IMR-90 (cell line): ENCODE data around the gene KLHL29. TPM values are rescaled to one million over a fixed set of nuclear protein-coding genes. Genes with fewer than 3 reads are reported as not detected.
A peak's percentile ranks its signal among the peaks of the same experiment; 100 is the strongest.

ENCODE experiments used
- ATAC-seq: fragments of 200-7000 bp; cut with Tn5 transposase; 2 replicates; pipeline ENCODE4 v1.9.1; 2020; ENCODE audit warnings: low read depth, mild to moderate bottlenecking, moderate library complexity
- BruUV-seq: library from RNA; stranded (reverse); fragments of 400-500 nt; replicated peaks from 2 replicates; lab custom pipeline; 2021; lab: Mats Ljungman, UMichigan
- CTCF ChIA-PET: fragments of 300-600 bp; formaldehyde crosslinking; extraction: SDS; loops from one replicate; lab custom pipeline; 2021; ENCODE audit warnings: antibody characterized with exemption; lab: Yijun Ruan, JAX
- POLR2A ChIA-PET: fragments of 300-600 bp; sonication (Branson Sonifier 250); formaldehyde crosslinking; loops from one replicate; lab custom pipeline; 2022; ENCODE audit warnings: antibody characterized with exemption; ENCODE audit not compliant: unreplicated experiment; lab: Charles Lee
- DNase-seq: peaks from one replicate; pipeline ENCODE4 v3.0.0; 2013
- H2AFZ ChIP-seq: replicated peaks from 2 replicates; pipeline ENCODE3; 2013; ENCODE audit warnings: low read length, mild to moderate bottlenecking; ENCODE audit not compliant: poor library complexity
- H2AK5ac ChIP-seq: 2 replicates; pipeline ENCODE4 v1.6.1; 2013; ENCODE audit warnings: low read depth, low read length, inconsistent platforms
- H2AK9ac ChIP-seq: replicated peaks from 2 replicates; pipeline ENCODE3; 2013; ENCODE audit warnings: mild to moderate bottlenecking, low read depth, low read length, moderate library complexity; ENCODE audit not compliant: poor library complexity
- H2BK120ac ChIP-seq: 2 replicates; pipeline ENCODE4 v1.6.1; 2013; ENCODE audit warnings: low read depth, low read length, inconsistent platforms
- H2BK15ac ChIP-seq: 3 replicates; pipeline ENCODE4 v1.6.1; 2013; ENCODE audit warnings: low read depth, low read length, inconsistent platforms
- H2BK20ac ChIP-seq: 2 replicates; pipeline ENCODE4 v1.6.1; 2013; ENCODE audit warnings: low read depth, mild to moderate bottlenecking, inconsistent platforms, low read length, moderate library complexity
- H2BK5ac ChIP-seq: 2 replicates; pipeline ENCODE4 v1.6.1; 2013; ENCODE audit warnings: mild to moderate bottlenecking, low read depth, low read length, inconsistent platforms; ENCODE audit not compliant: poor library complexity, severe bottlenecking
- H3K14ac ChIP-seq: replicated peaks from 2 replicates; pipeline ENCODE4 v1.6.1; 2013; ENCODE audit warnings: low read depth, low read length, inconsistent platforms
- H3K18ac ChIP-seq: 2 replicates; pipeline ENCODE4 v1.6.1; 2013; ENCODE audit warnings: low read depth, low read length, control low read depth
- H3K23ac ChIP-seq: 2 replicates; pipeline ENCODE4 v1.6.1; 2013; ENCODE audit warnings: low read depth, low read length, inconsistent platforms
- H3K27ac ChIP-seq: 2 replicates; pipeline ENCODE4 v1.5.1; 2013; ENCODE audit warnings: mild to moderate bottlenecking, control low read depth, low read length; ENCODE audit not compliant: insufficient read depth
- H3K27me3 ChIP-seq: 2 replicates; pipeline ENCODE4 v1.6.1; 2013; ENCODE audit warnings: low read length; ENCODE audit not compliant: control insufficient read depth, insufficient read depth
- H3K36me3 ChIP-seq: 2 replicates; pipeline ENCODE4 v1.6.1; 2013; ENCODE audit warnings: low read length, mixed read lengths; ENCODE audit not compliant: control insufficient read depth, insufficient read depth
- H3K4ac ChIP-seq: 2 replicates; pipeline ENCODE4 v1.6.1; 2013; ENCODE audit warnings: low read depth, low read length, inconsistent platforms
- H3K4me1 ChIP-seq: 2 replicates; pipeline ENCODE4 v1.6.1; 2013; ENCODE audit warnings: low read length, mixed read lengths; ENCODE audit not compliant: control insufficient read depth, insufficient read depth
- H3K4me2 ChIP-seq: 2 replicates; pipeline ENCODE4 v1.6.1; 2013; ENCODE audit warnings: low read depth, mild to moderate bottlenecking, control low read depth, low read length, moderate library complexity
- H3K4me3 ChIP-seq: 2 replicates; pipeline ENCODE4 v1.5.1; 2013; ENCODE audit warnings: low read depth, mild to moderate bottlenecking, control low read depth, low read length, moderate library complexity; ENCODE audit not compliant: insufficient read depth
- H3K56ac ChIP-seq: 2 replicates; pipeline ENCODE4 v1.6.1; 2013; ENCODE audit warnings: low read length, inconsistent platforms; ENCODE audit not compliant: insufficient read depth; ENCODE audit errors: extremely low read depth
- H3K79me1 ChIP-seq, 2 experiments: 2 replicates each; pipeline ENCODE4 v1.6.1; 2013; ENCODE audit warnings: low read length in 2 of 2, inconsistent platforms in 1 of 2, low read depth in 1 of 2
- H3K9ac ChIP-seq: 2 replicates; pipeline ENCODE4 v1.6.1; 2013; ENCODE audit warnings: low read depth, low read length, control low read depth
- H3K9me1 ChIP-seq: 2 replicates; pipeline ENCODE4 v1.6.1; 2013; ENCODE audit warnings: low read length, inconsistent platforms; ENCODE audit not compliant: insufficient read depth
- H3K9me3 ChIP-seq: 2 replicates; pipeline ENCODE4 v1.6.1; 2013; ENCODE audit warnings: low read length; ENCODE audit not compliant: control insufficient read depth, insufficient read depth
- H4K20me1 ChIP-seq: 2 replicates; pipeline ENCODE4 v1.6.1; 2013; ENCODE audit warnings: low read length, inconsistent platforms; ENCODE audit not compliant: insufficient read depth
- H4K5ac ChIP-seq: 2 replicates; pipeline ENCODE4 v1.6.1; 2013; ENCODE audit warnings: mild to moderate bottlenecking, low read depth, low read length, control low read depth
- H4K8ac ChIP-seq, 2 experiments: 2 replicates each; pipeline ENCODE4 v1.6.1; 2013; ENCODE audit warnings: low read depth in 2 of 2, low read length in 2 of 2, control low read depth in 1 of 2, inconsistent platforms in 1 of 2
- H4K91ac ChIP-seq: 2 replicates; pipeline ENCODE4 v1.6.1; 2013; ENCODE audit warnings: low read depth, low read length, inconsistent platforms; ENCODE audit not compliant: insufficient read depth
- CHD1 ChIP-seq: IDR thresholded peaks from 2 replicates; pipeline ENCODE4 v1.6.1; 2012; ENCODE audit warnings: low read depth, low read length, improper control_type of control experiment
- MAFK ChIP-seq: IDR thresholded peaks from 2 replicates; pipeline ENCODE4 v1.6.1; 2012; ENCODE audit warnings: low read depth, low read length, improper control_type of control experiment
- MXI1 ChIP-seq: IDR thresholded peaks from 2 replicates; pipeline ENCODE4 v1.6.1; 2012; ENCODE audit warnings: low read depth, mild to moderate bottlenecking, low read length, moderate library complexity, borderline replicate concordance
- WGBS, 2 experiments: methylation state at CpG; one replicate each; pipeline versions ENCODE4 v1.1.5 to v1.1.7; 2013; ENCODE audit warnings: missing lambda C conversion rate in 2 of 2; ENCODE audit not compliant: insufficient read length in 1 of 2; ENCODE audit errors: extremely low coverage in 2 of 2; 5-methylcytosine and 5-hydroxymethylcytosine counted together
- dilution Hi-C: fragments of 300-500 bp; cut with HindIII; formaldehyde crosslinking; loops from one replicate; pipeline ENCODE4 v1.14.3; 2018; ENCODE audit warnings: low sequenced_read_pairs; ENCODE audit not compliant: unreplicated experiment
- in situ Hi-C: fragments of 300-500 bp; cut with MboI; formaldehyde crosslinking; loops from 3 replicates; pipeline ENCODE4 v1.14.3; 2019; ENCODE audit warnings: low sequenced_read_pairs, inconsistent platforms, mixed read lengths
- intact Hi-C: fragments of 100-400 bp; cut with micrococcal nuclease; formaldehyde crosslinking; loops from 2 replicates; pipeline ENCODE4 v1.10.0; 2022
- polyA plus RNA-seq, 3 experiments: library from polyadenylated mRNA; depleted of rRNA; stranded (reverse); fragments of >200 nt; gene quantifications; 2 replicates each; pipeline ENCODE4 v1.2.3, GENCODE V29; 2012; ENCODE audit warnings: low replicate concordance in 1 of 3
- total RNA-seq: library from RNA; depleted of rRNA; stranded (reverse); fragments of >200 nt; gene quantifications from 2 replicates; pipeline ENCODE4 v1.2.3, GENCODE V29; 2012

Gene KLHL29
- total and polyA plus RNA-seq, 2 of the 4 experiments (the other 2 are of a cell fraction) = 2.0 to 8.0 TPM

- Histone ChIP-seq H2BK120ac (no peak overlapping the region; the same call in 1 of the 2 replicates), H3K9me1 (peaks cover 5% of the 10 kb centered on the region), H4K5ac (no peak overlapping the region), H2AK9ac (no peak overlapping the region), H3K14ac (no peak overlapping the region), H3K4me2 (no peak overlapping the region), H2BK5ac (no peak overlapping the region), H3K9me3 (no peaks in the 10 kb centered on the region), H3K4me3 (no peak overlapping the region), H3K56ac (no peak overlapping the region), H2BK15ac (no peak overlapping the region), H4K20me1 (peaks cover 22% of the 10 kb centered on the region), H3K9ac (no peak overlapping the region), H3K27me3 (no peaks in the 10 kb centered on the region), H3K36me3 (peaks cover 3% of the 10 kb centered on the region; the same call in 1 of the 2 replicates), H2AK5ac (peak overlapping the region; percentile 74), H3K4me1 (peaks cover 12% of the 10 kb centered on the region), H4K8ac (no peak overlapping the region), H3K23ac (no peak overlapping the region), H2BK20ac (no peak overlapping the region), H3K4ac (no peak overlapping the region), H3K79me1 (peaks cover 0 to 3% of the 10 kb centered on the region in 2 experiments; a peak in 2 of 4 replicates), H2AFZ (peak overlapping the region; percentile 57), H3K27ac (no peak overlapping the region), H3K18ac (no peak overlapping the region), H4K91ac (no peak overlapping the region)
- no TSS peak for BruUV-seq
- no CpG with 5 or more reads among the region's 5 CpGs for WGBS, 2 experiments
- ATAC-seq (no peak), DNase-seq (no peak)
- dilution Hi-C loops = no loop called here
- TF ChIP-seq CHD1 (no peak), MAFK (no peak), MXI1 (no peak)
- CTCF ChIA-PET = interaction anchor here (0.6 kb wide), 1 partner anchor 35 kb away, joined by 3 read pairs; no protein-coding TSS in a partner anchor
- intact Hi-C loops = loop anchor here (10.0 kb wide), 1 partner anchor 271 kb away; no protein-coding TSS in a partner anchor
- POLR2A ChIA-PET = no interaction called here
- in situ Hi-C loops = no loop called here
These were observed 98.8 kb downstream of the KLHL29 start for GRCh38 chr2:23483791-23484190.
